Posterior cingulate gyrus (tissue), 11 donors: ENCODE results near the gene ESYT3.
"Not testable (repeated sequence)": the region's sequence is repeated elsewhere in the genome, so short reads cannot be mapped to it uniquely, and the experiment has no call there.

ENCODE experiments used
- DNase-seq, 10 donors: peaks; one replicate each; pipeline versions ENCODE4 v3.0.0 to v3.0.0-alpha.2; 2020 to 2021; ENCODE audit warnings: mixed read lengths in 3 of 10
- intact Hi-C: fragments of 100-400 bp; cut with DNase I; formaldehyde crosslinking; loops from one replicate; pipeline ENCODE4 v1.15.1; 2023

The ESYT3 gene

DNA sequence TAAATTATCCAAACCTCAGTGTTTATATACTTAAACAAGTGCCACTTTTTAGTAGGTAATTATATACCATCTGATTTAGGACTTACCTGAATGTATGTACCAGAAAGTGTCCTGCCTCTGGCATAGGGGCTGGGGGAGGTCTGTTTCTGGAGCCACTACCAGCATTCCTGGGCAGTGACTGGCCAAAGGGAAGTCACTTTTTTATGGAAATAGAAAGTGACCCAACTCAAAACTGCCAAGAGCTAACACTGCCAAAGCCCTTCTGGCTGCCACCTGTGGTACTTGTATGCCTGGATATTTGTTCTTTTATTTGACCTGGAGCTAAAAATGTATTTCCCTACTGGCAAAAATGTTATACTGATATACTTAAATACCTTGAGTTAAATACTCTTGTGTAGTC, 42.7 kb downstream of the ESYT3 start:
- DNase-seq, result no peak
- intact Hi-C loops, result loop anchor here (10.0 kb wide), 1 partner anchor 438 kb away; no protein-coding TSS in a partner anchor

DNA sequence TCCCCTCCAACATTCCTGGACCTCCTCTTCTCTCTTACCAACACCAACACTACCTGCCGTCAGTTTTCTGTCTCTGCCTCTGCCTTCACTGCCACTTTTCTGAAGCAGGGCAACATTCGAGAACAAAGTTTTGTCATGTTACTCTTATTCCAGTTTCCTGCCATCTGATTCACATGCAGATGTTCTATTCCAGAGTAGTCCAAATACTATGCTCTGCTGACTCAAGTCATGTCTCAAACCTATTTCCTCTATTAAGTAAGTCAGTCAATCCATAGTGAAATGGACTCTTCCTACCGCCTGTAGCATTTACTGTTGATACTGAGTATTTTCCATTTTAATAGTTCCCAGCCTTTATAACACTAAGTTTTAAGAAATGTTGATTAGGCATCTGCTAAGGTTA, 43.4 kb downstream of the ESYT3 start:
- intact Hi-C loops, result loop anchor here (10.0 kb wide), 1 partner anchor 437 kb away; no protein-coding TSS in a partner anchor
- DNase-seq, result no peak

DNA sequence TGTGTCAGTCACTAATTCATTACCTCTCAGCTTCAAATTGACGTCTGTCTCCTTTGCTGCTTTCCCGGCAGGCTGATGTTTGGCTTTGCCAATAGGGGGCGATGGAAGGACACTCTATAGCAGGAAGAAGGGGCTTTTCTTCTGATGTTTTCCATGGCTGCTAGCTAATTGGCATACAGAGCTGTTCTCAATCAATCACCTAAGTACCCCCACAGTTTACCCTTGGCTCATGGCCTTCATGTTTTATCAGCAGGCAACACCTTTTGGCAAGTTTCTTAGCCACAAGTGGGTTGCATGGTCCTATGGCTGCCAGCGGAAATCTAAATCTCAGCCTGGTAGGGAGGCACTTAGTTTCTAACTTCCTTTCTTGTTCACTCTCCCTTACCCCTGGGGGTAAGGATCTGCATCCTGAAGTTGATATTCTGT, 45.0 kb downstream of the ESYT3 start:
- intact Hi-C loops, result loop anchor here (10.0 kb wide), 1 partner anchor 435 kb away; no protein-coding TSS in a partner anchor
- peak in 1 of 10 donors; percentile 19 for DNase-seq

DNA sequence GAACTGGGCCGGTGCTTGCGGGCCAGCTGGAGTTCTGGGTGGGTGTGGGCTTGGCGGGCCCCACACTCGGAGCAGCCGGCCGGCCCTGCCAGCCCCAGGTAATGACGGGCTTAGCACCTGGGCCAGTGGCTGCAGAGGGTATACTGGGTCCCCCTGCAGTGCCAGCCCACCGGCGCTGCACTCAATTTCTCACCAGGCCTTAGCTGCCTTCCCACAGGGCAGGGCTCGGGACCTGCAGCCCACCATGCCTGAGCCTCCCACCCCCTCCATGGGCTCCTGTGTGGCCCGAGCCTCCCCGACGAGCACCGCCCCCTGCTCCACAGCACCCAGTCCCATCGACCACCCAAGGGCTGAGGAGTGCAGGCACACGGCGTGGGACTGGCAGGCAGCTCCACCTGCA, 50.3 kb downstream of the ESYT3 start:
- intact Hi-C loops, DNase-seq: not testable (repeated sequence)

DNA sequence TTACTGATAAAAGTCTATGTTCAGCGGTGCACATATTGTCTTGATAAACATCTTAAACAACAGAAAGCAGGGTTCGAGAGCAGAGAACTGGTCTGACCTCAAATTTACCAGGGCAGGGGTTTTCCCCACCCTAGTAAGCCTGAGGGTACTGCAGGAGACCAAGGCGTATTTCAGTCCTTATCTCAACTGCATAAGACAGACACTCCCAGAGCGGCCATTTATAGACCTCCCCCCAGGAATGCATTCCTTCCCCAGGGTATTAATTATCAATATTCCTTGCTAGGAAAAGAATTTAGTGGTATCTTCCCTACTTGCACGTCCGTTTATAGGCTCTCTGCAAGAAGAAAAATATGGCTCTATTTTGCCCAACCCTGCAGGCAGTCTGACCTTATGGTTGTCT, 52.2 kb downstream of the ESYT3 start:
- intact Hi-C loops, DNase-seq: not testable (repeated sequence)

DNA sequence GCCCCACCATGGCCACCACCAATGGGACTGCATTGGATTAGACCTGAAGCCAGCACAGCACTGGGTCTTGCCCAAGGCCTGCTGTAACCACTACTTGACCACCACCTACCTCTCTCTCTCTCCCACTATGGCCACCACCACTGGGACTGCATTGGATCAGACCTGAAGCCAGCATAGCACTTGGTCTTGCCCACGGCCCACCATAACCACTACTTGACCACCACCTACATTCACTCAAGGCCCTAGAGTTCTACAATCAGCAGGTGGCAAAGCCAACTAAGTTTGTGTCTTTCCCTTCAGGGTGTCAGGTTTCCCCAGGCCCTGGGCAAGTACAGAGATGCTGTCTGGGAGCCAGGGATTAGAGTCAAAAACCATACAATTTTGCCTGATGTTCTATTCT, 57.6 kb downstream of the ESYT3 start:
- intact Hi-C loops, result no loop called here
- no peak for DNase-seq

DNA sequence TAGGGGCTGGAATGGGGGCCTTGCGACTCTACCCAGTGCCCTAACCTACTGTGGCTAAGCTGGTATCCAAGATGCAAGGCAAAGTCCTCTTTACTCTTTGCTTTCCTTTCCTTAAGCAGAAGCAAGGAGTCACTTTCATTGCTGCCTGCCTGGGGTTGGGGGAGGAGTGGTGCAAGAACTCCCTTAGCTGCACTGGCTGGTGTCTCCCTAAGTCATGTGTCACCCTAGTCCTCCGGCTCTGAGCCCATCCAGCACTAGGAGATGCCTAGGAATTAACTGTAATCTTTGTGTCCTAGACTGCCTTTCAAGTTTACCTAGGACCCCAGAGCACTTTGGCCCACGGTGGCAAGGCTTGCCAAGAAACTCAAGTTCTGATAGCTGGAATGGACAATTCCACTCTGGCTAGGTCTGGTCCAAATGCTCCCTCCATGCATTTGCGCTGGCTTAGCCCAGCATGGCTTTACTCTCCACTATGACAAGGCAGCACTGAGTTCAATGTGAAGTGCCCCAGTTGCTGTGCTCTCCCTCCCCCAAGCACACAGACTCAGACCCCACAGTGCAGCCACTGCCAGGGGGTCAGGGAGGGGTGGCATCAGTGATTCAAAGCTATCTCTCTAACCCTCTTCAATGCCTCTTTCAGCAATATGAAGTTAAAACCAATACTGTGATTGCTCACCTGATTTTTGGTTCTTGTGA, 58.7 kb downstream of the ESYT3 start:
- intact Hi-C loops, result no loop called here
- no peak for DNase-seq

DNA sequence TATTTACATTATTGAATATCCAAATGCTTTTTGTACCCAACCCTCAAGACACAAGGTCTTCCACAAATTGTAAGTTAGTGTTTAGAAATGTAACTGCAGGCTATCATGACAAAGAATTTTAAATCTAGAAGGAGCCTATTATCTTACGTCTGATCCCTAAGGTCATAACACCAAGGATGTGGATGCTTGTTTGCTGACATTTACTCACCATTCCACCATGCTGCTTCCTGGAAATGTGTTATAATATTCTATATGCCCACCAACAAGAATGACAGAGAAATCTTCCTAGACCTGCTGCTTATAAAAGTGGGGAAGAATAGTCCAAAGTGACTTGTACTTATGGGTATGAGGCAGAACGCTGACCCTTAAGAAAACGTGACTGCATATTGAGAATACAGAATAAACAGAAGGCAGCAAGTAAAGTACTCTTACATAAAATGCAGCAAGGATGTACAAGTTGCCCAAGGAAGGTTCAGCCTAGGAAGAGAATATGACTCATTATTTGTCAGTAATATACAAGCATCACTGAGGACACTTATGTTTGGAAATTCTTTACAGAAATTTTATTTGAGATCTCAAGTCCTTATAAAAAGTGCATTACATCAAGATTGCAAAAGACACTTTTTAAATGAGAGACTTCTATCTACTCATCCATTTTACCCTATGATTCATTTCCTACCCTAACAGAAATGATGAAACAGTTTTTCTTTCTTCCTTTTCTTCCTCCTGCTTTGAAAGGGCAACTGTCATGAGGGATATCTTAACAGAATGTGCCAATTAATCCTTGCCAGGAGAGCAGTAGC, 59.6 kb downstream of the ESYT3 start:
- intact Hi-C loops, result no loop called here
- no peak for DNase-seq

DNA sequence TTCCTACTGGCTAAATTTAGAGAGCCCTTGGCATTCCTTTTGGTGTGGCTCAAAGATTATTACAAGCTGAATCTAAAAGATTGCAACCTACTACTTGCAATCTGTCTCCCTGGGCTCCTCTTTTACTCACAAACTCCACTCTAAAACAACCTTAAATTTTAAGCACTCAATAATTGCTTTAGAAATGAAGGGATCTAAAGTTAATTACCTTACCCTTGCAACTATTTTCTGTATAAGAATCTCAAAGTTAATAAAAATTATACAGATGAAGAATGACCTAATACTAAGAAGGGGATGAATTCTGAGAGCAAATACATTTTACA, 60.2 kb downstream of the ESYT3 start:
- DNase-seq, result no peak
- intact Hi-C loops, result no loop called here

DNA sequence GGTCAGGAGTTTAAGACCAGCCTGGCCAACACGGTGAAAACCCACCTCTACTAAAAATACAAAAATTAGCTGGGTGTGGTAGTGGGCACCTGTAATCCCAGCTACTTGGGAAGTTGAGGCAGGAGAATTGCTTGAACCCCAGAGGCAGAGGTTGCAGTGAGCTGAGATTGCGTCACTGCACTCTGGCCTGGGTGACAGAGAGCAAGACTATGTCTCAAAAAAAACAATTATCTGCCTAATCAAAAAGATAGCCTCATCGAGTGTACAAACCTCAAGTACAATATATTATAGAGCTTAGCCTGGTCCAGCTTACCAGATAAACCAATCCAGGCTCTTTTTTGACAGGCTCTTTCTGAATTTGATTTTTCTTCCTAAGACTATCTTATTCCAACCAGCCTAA, 61.2 kb downstream of the ESYT3 start:
- DNase-seq, intact Hi-C loops: not testable (repeated sequence)

DNA sequence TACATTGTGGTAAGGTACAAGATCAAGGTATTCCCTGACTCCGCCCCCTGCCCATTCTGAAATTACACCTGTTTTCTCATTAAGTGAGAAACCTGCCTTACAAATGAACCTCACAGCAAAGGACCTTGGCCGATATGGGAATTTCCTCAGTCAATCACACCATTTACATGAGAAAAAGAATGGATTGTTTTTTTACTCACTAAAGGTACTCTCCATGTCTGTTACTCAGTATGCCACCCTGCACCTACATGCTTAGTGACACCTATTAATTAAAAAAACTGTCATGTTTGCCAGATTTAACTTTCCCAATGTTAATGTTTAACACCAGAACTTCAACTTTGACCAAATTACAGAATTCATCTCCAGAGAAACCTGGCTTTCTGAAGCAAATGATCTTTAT, 62.0 kb downstream of the ESYT3 start:
- DNase-seq, result no peak
- intact Hi-C loops, result no loop called here

DNA sequence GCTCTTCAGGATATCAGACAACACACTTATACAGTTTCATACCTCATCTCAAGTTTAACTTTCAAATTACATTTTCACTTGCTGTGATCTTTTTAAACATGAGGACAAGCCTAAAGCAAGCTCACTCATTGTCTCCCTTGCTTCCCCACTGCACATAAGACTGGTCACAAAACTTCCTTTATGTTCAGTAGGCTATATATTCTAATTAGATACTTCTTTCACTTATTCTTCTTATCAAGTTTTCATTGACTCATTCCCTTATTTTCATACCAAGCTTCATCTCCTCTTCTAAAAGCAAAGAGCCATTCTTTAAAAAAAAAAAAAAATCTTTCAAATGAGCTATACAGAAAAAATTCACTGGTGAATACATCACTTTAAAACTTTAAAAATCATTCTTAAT, 62.6 kb downstream of the ESYT3 start:
- intact Hi-C loops, result no loop called here
- DNase-seq, result no peak

DNA sequence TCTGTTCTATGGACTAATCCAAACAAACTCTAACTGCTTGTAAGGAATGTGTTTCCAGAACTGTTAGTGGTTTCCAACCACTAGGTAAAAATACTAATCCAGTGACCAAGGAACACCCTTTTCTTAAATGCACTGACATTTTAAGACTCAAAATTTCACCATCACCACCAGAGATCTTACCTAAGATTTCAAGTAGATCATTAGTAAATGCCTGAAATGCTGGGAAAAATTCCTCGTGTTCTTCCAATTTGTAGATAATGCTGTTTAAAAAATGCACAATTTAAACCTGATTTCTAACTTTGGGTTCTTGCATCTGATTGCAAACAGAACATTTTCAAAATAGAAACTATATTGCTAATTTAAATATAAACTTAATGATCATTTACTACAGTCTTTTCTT, 63.4 kb downstream of the ESYT3 start:
- DNase-seq, result no peak
- intact Hi-C loops, result no loop called here

DNA sequence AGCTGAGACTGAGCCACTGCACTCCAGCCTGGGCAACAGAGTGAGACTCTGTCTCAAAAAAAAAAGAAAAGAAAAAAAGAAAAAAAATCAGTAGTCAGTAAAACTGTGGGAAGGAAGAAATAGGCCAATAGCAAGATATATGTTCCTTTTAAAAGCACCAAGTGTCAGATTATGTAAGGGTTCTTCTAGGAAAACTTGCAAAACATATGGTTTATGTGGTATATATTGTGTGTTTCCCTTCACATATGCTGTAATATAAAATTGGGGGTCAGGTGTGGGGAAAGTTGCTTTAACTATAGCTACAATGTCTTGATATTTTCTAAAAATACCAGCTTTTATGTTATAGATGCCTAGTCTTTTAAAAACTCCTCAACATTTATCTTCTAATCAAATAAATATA, 64.6 kb downstream of the ESYT3 start:
- intact Hi-C loops, result no loop called here
- no peak for DNase-seq

DNA sequence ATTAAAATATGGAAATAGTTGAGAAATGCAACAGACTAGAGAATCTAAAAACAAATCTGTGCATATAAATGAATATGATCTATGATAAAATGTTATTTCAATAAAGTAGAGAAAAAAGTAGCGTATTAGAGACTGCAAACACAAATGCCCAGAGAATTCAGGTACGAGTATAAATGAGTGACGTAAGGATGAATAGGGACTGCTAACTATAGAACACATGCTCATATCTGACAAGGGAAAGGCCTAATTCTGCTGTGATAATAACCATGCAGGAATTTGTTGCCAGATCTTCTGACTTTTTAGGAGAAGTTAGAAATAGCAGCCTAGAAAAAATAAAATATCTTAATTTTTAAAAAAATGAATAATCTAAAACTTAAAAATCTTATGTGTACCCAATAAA, 73.1 kb downstream of the ESYT3 start:
- no peak for DNase-seq
- intact Hi-C loops, result no loop called here

DNA sequence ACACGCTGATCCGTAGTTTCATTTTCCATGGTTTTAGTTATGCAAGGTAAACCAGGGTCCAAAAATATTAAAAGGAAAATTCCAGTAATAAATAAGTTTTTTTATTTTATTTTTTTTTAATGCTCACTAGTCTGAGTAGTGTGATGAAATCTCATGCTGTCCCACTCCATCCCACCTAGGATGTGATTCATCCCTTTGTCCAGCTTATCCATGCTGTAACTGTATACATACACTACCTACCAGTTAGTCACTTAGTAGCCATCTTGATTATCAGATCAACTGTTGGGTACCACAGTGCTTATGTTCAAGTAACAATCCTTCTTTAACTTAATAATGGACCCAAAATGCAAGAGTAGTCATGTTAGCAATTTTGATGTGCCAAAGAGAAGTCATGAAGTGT, 75.2 kb downstream of the ESYT3 start:
- no peak for DNase-seq
- intact Hi-C loops, result no loop called here

DNA sequence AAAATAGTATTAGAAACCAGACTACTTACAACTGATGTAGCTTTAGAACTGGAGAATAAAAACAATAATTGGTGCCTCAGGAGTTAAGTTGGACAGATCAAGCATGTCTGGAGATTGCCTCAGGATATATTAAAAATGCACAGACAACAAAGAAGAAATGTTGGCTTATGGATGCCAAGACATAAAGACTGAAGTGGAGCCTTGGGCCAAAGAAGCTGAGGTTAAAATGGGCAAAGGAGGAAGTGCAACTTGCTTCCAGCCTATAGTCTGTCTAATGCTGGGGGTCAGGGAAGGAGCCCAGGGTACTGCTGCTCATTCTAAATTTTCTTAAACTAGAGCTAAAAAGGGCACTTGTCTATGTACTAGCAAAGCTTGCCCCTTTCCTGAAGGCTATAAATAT, 77.5 kb downstream of the ESYT3 start:
- intact Hi-C loops, result no loop called here
- no peak for DNase-seq

DNA sequence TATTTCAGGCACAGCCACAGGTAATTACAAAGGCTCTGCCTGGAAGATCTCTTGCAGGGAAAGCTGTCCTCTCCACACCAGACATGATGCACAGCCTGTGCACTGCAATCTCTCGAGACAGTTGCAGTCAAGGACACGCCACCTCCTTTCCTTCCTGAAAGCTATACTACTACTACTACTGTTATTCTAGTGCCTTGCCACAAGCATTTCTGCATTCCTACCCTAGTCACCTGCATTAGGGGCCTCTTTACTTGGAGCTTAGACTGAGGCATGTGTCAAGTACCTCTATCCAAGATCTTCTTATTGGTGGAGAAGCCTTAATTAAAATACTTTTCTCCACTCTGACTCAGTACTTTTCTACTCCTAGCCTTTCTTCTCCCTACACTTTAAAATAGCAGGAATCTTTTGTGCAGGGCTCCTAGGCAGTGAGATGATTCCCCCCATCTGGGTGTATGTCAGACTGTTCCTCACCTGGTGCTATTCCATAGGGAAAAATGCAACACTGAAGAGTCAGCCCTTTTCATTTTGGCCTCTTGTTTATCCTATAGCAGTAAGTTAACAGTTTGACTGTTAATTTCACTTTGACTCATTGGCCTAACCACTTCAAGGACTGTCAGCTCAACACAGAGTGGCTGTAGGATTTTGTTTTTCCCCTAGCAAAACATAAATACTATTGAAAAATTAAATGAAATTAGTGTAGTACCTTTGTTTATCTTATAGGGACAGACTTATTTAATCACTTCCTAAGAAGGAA, 78.9 kb downstream of the ESYT3 start:
- DNase-seq, result no peak
- intact Hi-C loops, result no loop called here

DNA sequence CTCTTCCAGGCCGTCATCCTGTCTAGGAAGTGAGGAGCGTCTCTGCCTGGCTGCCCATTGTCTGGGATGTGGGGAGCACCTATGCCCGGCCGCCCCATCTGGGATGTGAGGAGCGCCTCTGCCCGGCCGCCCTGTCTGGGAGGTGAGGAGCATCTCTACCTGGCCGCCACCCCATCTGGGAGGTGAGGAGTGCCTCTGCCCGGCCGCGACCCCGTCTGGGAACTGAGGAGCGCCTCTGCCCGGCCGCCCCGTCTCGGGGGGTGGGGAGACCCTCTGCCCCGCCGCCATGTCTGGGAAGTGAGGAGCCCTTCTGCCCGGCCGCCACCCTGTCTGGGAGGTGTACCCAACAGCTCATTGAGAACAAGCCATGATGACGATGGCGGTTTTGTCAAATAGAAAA, 87.0 kb downstream of the ESYT3 start:
- intact Hi-C loops, result loop anchor here (10.0 kb wide), 1 partner anchor 523 kb away; the partner anchor contains the start of gene PRR23C
- DNase-seq, result not testable (repeated sequence)
